ENCODE measurements around the gene OSBPL1A. TPM values are rescaled to one million over a fixed set of nuclear protein-coding genes. Genes with fewer than 3 reads are reported as not detected.

OSBPL1A gene
- total RNA-seq, 4 donors from 2014 or later: 61.5 to 227 (median 98.7) TPM

DNA sequence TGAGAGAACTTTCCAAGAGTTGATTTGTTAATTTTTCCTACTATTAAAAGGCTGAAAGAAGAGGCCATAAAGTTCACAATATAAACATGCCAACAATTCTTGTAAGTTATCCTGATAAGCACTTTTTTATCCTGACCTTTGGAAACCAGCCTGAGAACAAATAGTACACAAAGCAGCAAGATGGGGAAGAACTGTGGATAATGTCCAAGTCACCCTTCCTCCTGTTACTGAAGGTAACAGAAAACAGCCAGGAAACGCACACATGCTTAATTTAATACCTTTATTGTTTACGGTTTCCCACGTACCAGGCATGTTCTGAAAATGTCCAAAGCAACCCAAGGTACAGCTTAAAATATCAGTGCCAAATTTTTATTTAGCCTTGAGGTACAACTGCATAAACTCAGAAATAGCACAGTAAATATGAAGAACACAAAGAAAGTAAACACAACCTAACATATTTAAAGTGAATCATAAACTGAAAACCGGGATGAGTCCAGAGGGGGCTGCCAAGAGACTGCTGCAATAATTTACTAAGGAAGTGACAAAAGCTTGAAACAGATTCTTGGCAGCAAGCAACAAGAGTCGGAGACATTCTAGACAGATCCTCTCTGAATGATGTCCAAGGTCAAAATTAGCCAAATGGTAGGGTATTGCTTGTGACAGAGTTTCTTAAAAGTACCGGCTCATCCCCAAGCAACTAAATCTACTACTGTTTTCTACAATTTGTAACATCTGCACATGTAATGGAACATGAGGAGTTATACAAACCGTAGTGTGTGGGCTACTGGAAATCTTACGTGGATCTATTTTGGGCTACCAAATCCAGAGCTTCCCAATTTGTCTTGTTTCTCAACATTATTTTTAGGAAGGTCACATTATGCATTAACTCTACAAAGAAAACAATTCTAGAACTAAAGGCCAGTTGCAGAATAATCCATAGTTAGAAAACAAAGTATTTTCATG is 165.6 kb downstream of the OSBPL1A start:
- peak overlapping the region; percentile 75 to 83 (median 78) for H3K27ac ChIP-seq
- H3K9me3 ChIP-seq: no peaks in the 10 kb centered on the region
- peak; percentile 50 to 52 for DNase-seq
- no peaks in the 10 kb centered on the region for H3K27me3 ChIP-seq
- peaks cover 43 to 64% of the 10 kb centered on the region in 2 donors for H3K4me1 ChIP-seq
- in situ Hi-C loops (cut with MboI; ENCODE audit: low sequenced_read_pairs in 4 of 4) (loop anchor here in 1 of 4 donors (5.0 kb wide), 1 partner anchor 35 kb away; no protein-coding TSS in a partner anchor), intact Hi-C loops (cut with DNase I; ENCODE audit: low total_unique reads) (loop anchor here (2.0 to 5.0 kb wide), 2 partner anchors 35 to 39 kb away; no protein-coding TSS in a partner anchor)
- ATAC-seq: peak; percentile 89 to 95
- TF ChIP-seq, protein P1, sequence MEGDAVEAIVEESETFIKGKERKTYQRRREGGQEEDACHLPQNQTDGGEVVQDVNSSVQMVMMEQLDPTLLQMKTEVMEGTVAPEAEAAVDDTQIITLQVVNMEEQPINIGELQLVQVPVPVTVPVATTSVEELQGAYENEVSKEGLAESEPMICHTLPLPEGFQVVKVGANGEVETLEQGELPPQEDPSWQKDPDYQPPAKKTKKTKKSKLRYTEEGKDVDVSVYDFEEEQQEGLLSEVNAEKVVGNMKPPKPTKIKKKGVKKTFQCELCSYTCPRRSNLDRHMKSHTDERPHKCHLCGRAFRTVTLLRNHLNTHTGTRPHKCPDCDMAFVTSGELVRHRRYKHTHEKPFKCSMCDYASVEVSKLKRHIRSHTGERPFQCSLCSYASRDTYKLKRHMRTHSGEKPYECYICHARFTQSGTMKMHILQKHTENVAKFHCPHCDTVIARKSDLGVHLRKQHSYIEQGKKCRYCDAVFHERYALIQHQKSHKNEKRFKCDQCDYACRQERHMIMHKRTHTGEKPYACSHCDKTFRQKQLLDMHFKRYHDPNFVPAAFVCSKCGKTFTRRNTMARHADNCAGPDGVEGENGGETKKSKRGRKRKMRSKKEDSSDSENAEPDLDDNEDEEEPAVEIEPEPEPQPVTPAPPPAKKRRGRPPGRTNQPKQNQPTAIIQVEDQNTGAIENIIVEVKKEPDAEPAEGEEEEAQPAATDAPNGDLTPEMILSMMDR (IDR thresholded peaks at IDR 0.05 in 4 of 5, conservative IDR thresholded peaks at IDR 0.05 in 1 of 5): no peak
- TF ChIP-seq POLR2A (IDR thresholded peaks at IDR 0.05): no peak
- H3K36me3 ChIP-seq: peaks cover 0 to 21% of the 10 kb centered on the region in 2 donors
- peak overlapping the region; percentile 1 to 40 (median 8) for H3K4me3 ChIP-seq

DNA sequence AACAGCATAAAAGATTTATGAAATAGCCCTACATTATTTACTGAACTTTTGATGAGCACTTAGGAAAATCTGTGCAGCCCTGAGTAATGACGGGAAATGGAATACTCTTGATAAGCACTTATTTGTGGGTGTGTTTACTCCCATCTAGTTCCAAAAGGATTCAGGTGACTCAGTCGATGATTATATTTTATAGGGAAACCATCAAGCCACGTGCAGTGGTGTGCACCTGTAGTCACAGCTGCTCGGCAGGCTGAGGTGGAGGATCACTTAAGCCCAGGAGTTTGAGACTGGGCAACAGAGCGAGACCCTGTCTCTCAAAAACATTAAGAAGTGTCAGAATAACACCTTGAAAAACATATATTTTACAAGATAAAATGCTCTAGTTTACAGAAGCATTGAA is 166.9 kb downstream of the OSBPL1A start:
- in situ Hi-C loops (cut with MboI; ENCODE audit: low sequenced_read_pairs in 4 of 4) (loop anchor here in 1 of 4 donors (5.0 kb wide), 1 partner anchor 37 kb away; no protein-coding TSS in a partner anchor), intact Hi-C loops (cut with DNase I; ENCODE audit: low total_unique reads) (loop anchor here (2.0 to 5.0 kb wide), 2 partner anchors 33 to 40 kb away; no protein-coding TSS in a partner anchor)
- Histone ChIP-seq H3K27me3 (no peaks in the 10 kb centered on the region), H3K36me3 (peaks cover 0 to 11% of the 10 kb centered on the region in 2 donors), H3K27ac (peak overlapping the region; percentile 75 to 83 (median 78)), H3K4me1 (peaks cover 43 to 62% of the 10 kb centered on the region in 2 donors), H3K4me3 (no peak overlapping the region), H3K9me3 (no peaks in the 10 kb centered on the region)
- DNase-seq: no peak
- TF ChIP-seq, protein P1 (IDR thresholded peaks at IDR 0.05 in 4 of 5, conservative IDR thresholded peaks at IDR 0.05 in 1 of 5): no peak
- TF ChIP-seq POLR2A (IDR thresholded peaks at IDR 0.05): no peak
- ATAC-seq: no peak

DNA sequence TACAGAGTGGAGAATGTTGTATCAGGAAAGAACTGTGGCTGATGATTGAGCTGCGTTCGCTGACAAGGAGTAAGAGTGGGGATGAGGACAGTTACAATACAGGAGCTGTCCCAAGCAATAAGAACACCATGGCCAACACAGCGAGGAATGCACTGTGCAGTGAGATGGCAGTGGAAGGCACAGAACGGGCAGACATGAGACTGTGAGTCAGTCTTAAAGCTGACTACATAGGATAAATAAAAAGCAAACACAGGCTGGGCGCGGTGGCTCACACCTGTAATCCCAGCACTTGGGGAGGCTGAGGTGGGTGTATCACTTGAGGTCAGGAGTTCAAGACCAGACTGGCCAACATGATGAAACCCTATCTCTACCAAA is 169.0 kb downstream of the OSBPL1A start:
- TF ChIP-seq POLR2A (IDR thresholded peaks at IDR 0.05): no peak
- TF ChIP-seq, protein P1 (IDR thresholded peaks at IDR 0.05 in 4 of 5, conservative IDR thresholded peaks at IDR 0.05 in 1 of 5): no peak
- no peaks in the 10 kb centered on the region for H3K36me3 ChIP-seq
- DNase-seq (no peak), ATAC-seq (no peak)
- no peak overlapping the region for H3K4me3 ChIP-seq
- intact Hi-C loops (cut with DNase I; ENCODE audit: low total_unique reads) (no loop called here), in situ Hi-C loops (cut with MboI; ENCODE audit: low sequenced_read_pairs in 4 of 4) (loop anchor here in 1 of 4 donors (10.0 kb wide), 1 partner anchor 54 kb away; no protein-coding TSS in a partner anchor)
- H3K9me3 ChIP-seq: no peaks in the 10 kb centered on the region
- H3K4me1 ChIP-seq: peaks cover 56 to 65% of the 10 kb centered on the region in 2 donors
- no peaks in the 10 kb centered on the region for H3K27me3 ChIP-seq
- peak overlapping the region in 1 of 4 donors; percentile 83 for H3K27ac ChIP-seq

DNA sequence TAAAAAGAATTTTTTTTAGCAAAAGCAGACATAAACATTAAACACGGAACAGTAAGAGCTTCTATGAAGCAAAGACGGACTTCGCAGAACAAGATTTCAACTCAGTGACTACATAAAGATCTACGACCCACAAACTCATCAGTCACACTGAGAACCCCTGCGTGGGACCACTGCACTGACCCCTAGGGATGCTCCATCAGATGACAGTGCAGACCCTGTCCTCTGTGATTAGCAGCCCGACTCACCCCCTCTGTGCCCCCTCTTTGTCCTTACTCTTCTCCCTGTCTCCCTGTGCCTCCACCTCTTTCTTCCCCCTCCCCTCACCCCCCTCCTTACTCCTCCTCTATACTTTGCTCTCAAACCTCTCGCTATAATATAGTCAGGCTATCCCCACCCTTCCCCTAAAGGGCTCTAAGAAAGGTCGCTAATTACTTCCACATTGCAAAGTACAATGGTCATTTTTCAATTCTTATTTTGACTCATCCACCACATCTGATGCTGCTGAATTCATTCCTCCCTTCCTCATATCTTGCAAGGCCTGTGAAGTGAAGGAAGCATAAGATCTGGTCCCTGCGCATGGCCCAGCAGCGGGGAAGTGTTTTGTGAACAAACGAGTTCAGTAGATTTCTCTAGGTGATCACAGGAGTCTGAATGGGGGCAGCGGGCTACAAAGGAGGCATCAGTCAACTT is 169.5 kb downstream of the OSBPL1A start:
- Histone ChIP-seq H3K27me3 (no peaks in the 10 kb centered on the region), H3K36me3 (no peaks in the 10 kb centered on the region), H3K9me3 (no peaks in the 10 kb centered on the region), H3K27ac (no peak overlapping the region), H3K4me3 (no peak overlapping the region), H3K4me1 (peaks cover 51 to 65% of the 10 kb centered on the region in 2 donors)
- DNase-seq (no peak), ATAC-seq (no peak)
- TF ChIP-seq POLR2A (IDR thresholded peaks at IDR 0.05): no peak
- intact Hi-C loops (cut with DNase I; ENCODE audit: low total_unique reads) (no loop called here), in situ Hi-C loops (cut with MboI; ENCODE audit: low sequenced_read_pairs in 4 of 4) (loop anchor here in 1 of 4 donors (10.0 kb wide), 1 partner anchor 53 kb away; no protein-coding TSS in a partner anchor)
